ENCODE data around the gene GON7.
"Not testable (repeated sequence)": the region's sequence is repeated elsewhere in the genome, so short reads cannot be mapped to it uniquely, and the experiment has no call there.

GON7 gene

DNA sequence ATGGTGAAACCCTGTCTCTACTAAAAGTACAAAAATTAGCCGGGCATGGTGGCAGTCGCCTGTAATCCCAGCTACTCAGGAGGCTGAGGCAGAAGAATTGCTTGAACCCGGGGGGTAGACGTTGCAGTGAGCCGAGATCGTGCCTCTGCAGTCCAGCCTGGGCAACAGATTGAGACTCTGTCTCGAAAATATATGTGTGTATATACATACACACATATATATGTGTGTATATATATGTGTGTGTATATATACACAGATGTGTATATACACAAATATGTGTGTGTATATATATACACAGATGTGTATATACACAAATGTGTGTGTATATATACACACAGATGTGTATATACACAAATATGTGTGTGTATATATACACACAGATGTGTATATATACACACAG is 48.5 kb downstream of the GON7 start:
- H3K27ac ChIP-seq (ENCODE audit: low read length, poor library complexity, severe bottlenecking); H3K4ac ChIP-seq (ENCODE audit: low read depth in 1 of 2, low read length in 2 of 2); H2AFZ ChIP-seq (ENCODE audit: low read depth, low read length); H3K23ac ChIP-seq (ENCODE audit: low read length in 2 of 2); H3K4me2 ChIP-seq (ENCODE audit: low read length, poor library complexity, severe bottlenecking); H2BK12ac ChIP-seq (ENCODE audit: low read length in 2 of 2); H2AK5ac ChIP-seq (ENCODE audit: low read length, severe bottlenecking); H4K8ac ChIP-seq (ENCODE audit: low read length); H3K36me3 ChIP-seq (ENCODE audit: control insufficient read depth in 1 of 2, insufficient read depth in 2 of 2, low read depth in 1 of 2, low read length in 2 of 2); H4K91ac ChIP-seq (ENCODE audit: low read length); H3K9ac ChIP-seq (ENCODE audit: low read length); H3K4me1 ChIP-seq (ENCODE audit: control insufficient read depth, insufficient read depth, low read depth, low read length); H3K27me3 ChIP-seq (ENCODE audit: control insufficient read depth in 1 of 2, insufficient read depth in 1 of 2, low read length in 2 of 2); H3K9me3 ChIP-seq (ENCODE audit: control insufficient read depth, low read length); H2BK5ac ChIP-seq (ENCODE audit: low read depth, low read length, poor library complexity, severe bottlenecking); DNase-seq; H3K18ac ChIP-seq (ENCODE audit: low read depth in 1 of 2, low read length in 2 of 2); H3K4me3 ChIP-seq (ENCODE audit: insufficient read depth in 1 of 2, low read depth in 1 of 2, low read length in 2 of 2); H3K14ac ChIP-seq (ENCODE audit: low read length in 2 of 2); H2BK15ac ChIP-seq (ENCODE audit: low read depth, poor library complexity, severe bottlenecking); H2BK120ac ChIP-seq (ENCODE audit: low read depth, low read length); H3K79me1 ChIP-seq (replicated peaks; ENCODE audit: low read length, poor library complexity, severe bottlenecking): not testable (repeated sequence)
- 100% methylated on average over 3 of the region's 7 CpGs for WGBS

DNA sequence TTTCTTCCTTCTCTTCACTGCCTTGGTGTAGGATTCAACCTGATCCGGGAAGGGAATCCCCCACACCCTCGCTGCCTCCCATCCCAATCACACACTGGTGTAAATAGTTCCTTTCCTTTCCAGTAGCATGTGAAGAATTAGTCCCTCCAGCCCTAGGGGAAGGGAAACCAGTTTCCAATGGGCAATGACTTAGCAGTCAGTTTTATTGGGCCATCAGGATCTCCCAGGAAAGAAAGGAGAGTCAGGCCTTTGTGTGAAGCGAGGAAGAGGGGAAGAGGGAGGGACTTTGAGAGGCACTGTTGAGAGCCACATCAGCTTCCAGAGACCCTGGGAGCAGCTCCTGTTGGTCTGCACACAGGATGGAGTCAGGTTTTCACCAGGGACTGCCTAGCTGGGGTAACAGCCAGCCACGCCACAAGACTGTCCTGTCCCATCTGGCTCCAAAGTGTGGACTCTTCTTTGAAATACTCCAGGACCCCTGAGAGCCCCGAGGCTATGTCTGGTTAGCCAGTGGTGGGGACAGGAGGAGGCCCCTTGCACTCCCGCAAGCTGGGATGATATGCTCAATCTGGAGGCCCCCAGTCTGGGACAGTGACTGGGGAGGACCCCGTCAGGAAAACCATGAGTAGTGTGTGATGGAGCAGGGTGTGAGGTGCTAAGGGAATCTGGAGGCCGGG is 50.0 kb downstream of the GON7 start:
- Histone ChIP-seq H4K91ac (ENCODE audit: low read length) (no peak overlapping the region), H4K8ac (ENCODE audit: low read length) (no peak overlapping the region), H3K4me3 (ENCODE audit: insufficient read depth in 1 of 2, low read depth in 1 of 2, low read length in 2 of 2) (no peak overlapping the region), H3K4me1 (ENCODE audit: control insufficient read depth, insufficient read depth, low read depth, low read length) (peaks cover 3% of the 10 kb centered on the region), H3K18ac (ENCODE audit: low read depth in 1 of 2, low read length in 2 of 2) (no peak overlapping the region), H3K4ac (ENCODE audit: low read depth in 1 of 2, low read length in 2 of 2) (no peak overlapping the region), H3K14ac (ENCODE audit: low read length in 2 of 2) (no peak overlapping the region), H2BK120ac (ENCODE audit: low read depth, low read length) (no peak overlapping the region), H3K4me2 (ENCODE audit: low read length, poor library complexity, severe bottlenecking) (no peak overlapping the region), H2BK5ac (ENCODE audit: low read depth, low read length, poor library complexity, severe bottlenecking) (no peak overlapping the region), H3K9me3 (ENCODE audit: control insufficient read depth, low read length) (no peaks in the 10 kb centered on the region), H3K23ac (ENCODE audit: low read length in 2 of 2) (no peak overlapping the region), H3K27ac (ENCODE audit: low read length, poor library complexity, severe bottlenecking) (no peak overlapping the region), H2AFZ (ENCODE audit: low read depth, low read length) (no peak overlapping the region), H3K79me1 (replicated peaks; ENCODE audit: low read length, poor library complexity, severe bottlenecking) (no peaks in the 10 kb centered on the region), H2BK15ac (ENCODE audit: low read depth, poor library complexity, severe bottlenecking) (no peak overlapping the region), H3K36me3 (ENCODE audit: control insufficient read depth in 1 of 2, insufficient read depth in 2 of 2, low read depth in 1 of 2, low read length in 2 of 2) (no peaks in the 10 kb centered on the region), H3K9ac (ENCODE audit: low read length) (no peak overlapping the region), H3K27me3 (ENCODE audit: control insufficient read depth in 1 of 2, insufficient read depth in 1 of 2, low read length in 2 of 2) (no peaks in the 10 kb centered on the region), H2AK5ac (ENCODE audit: low read length, severe bottlenecking) (peak overlapping the region; percentile 45), H2BK12ac (ENCODE audit: low read length in 2 of 2) (no peak overlapping the region)
- no peak for DNase-seq
- 74% methylated on average over 8 of the region's 8 CpGs for WGBS

DNA sequence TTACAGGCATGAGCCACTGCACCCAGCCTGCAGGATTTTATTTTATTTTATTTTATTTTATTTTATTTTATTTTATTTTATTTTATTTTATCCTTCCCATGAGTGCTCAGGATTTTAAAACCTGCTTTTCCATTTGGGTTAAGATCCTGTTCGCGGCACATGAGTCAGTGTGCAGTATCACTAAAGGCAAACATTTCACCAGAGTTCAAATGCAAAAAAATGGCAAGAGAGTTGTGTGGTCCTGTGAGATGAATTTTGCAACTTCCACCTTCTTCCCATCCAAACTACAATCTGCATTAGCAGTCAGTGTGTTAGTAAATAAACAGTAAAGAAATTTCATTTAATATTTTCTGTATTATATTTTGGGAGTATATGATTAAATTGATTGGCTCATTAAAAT is 51.2 kb downstream of the GON7 start:
- WGBS, result 100% methylated on average over 2 of the region's 2 CpGs
- no peak overlapping the region for H3K9ac ChIP-seq (ENCODE audit: low read length)

DNA sequence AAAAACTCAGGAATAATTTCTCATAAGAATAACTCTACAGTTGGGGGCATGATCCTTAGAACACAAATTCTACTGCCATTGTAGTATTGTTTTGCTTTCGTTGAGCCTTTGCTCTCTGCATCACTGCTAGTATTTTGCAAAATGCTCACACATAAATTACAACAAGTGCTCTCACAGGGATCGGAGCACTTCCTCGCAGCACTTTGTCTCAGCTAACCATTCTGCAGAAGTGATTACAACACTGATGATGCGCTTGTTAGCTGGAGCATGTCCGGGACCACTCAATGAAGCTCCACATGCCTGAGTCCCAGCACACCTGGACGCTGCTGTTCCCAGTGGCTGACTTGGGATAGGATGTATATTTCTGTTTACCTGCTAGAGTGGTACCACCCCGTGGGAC is 53.7 kb downstream of the GON7 start:
- no peak overlapping the region for H3K18ac ChIP-seq (ENCODE audit: low read depth in 1 of 2, low read length in 2 of 2)
- no peaks in the 10 kb centered on the region for H3K9me3 ChIP-seq (ENCODE audit: control insufficient read depth, low read length)
- H3K27ac ChIP-seq (ENCODE audit: low read length, poor library complexity, severe bottlenecking), result no peak overlapping the region
- no peak overlapping the region for H4K91ac ChIP-seq (ENCODE audit: low read length)
- H2BK15ac ChIP-seq (ENCODE audit: low read depth, poor library complexity, severe bottlenecking), result no peak overlapping the region
- no peak overlapping the region for H2AFZ ChIP-seq (ENCODE audit: low read depth, low read length)
- no peak overlapping the region for H3K4me2 ChIP-seq (ENCODE audit: low read length, poor library complexity, severe bottlenecking)
- H3K14ac ChIP-seq (ENCODE audit: low read length in 2 of 2), result no peak overlapping the region
- no peak overlapping the region for H3K9ac ChIP-seq (ENCODE audit: low read length)
- H4K8ac ChIP-seq (ENCODE audit: low read length), result no peak overlapping the region
- no peak overlapping the region for H3K23ac ChIP-seq (ENCODE audit: low read length in 2 of 2)
- no peaks in the 10 kb centered on the region for H3K79me1 ChIP-seq (replicated peaks; ENCODE audit: low read length, poor library complexity, severe bottlenecking)
- no peak overlapping the region for H2BK5ac ChIP-seq (ENCODE audit: low read depth, low read length, poor library complexity, severe bottlenecking)
- no peaks in the 10 kb centered on the region for H3K36me3 ChIP-seq (ENCODE audit: control insufficient read depth in 1 of 2, insufficient read depth in 2 of 2, low read depth in 1 of 2, low read length in 2 of 2)
- 81% methylated on average over 5 of the region's 7 CpGs for WGBS
- peaks cover 4% of the 10 kb centered on the region for H3K4me1 ChIP-seq (ENCODE audit: control insufficient read depth, insufficient read depth, low read depth, low read length)
- no peak overlapping the region for H2AK5ac ChIP-seq (ENCODE audit: low read length, severe bottlenecking)
- H3K4me3 ChIP-seq (ENCODE audit: insufficient read depth in 1 of 2, low read depth in 1 of 2, low read length in 2 of 2), result no peak overlapping the region
- H2BK120ac ChIP-seq (ENCODE audit: low read depth, low read length), result no peak overlapping the region
- H3K27me3 ChIP-seq (ENCODE audit: control insufficient read depth in 1 of 2, insufficient read depth in 1 of 2, low read length in 2 of 2), result peaks cover 0 to 4% of the 10 kb centered on the region in 2 experiments
- no peak overlapping the region for H2BK12ac ChIP-seq (ENCODE audit: low read length in 2 of 2)
- no peak overlapping the region for H3K4ac ChIP-seq (ENCODE audit: low read depth in 1 of 2, low read length in 2 of 2)
- DNase-seq, result no peak

More for the DNA sequence above, 51.2 kb downstream of the GON7 start:
- Histone ChIP-seq H3K4ac (ENCODE audit: low read depth in 1 of 2, low read length in 2 of 2) (no peak overlapping the region), H3K27ac (ENCODE audit: low read length, poor library complexity, severe bottlenecking) (no peak overlapping the region), H3K4me3 (ENCODE audit: insufficient read depth in 1 of 2, low read depth in 1 of 2, low read length in 2 of 2) (no peak overlapping the region), H2AK5ac (ENCODE audit: low read length, severe bottlenecking) (no peak overlapping the region), H3K18ac (ENCODE audit: low read depth in 1 of 2, low read length in 2 of 2) (no peak overlapping the region), H3K36me3 (ENCODE audit: control insufficient read depth in 1 of 2, insufficient read depth in 2 of 2, low read depth in 1 of 2, low read length in 2 of 2) (no peaks in the 10 kb centered on the region), H3K27me3 (ENCODE audit: control insufficient read depth in 1 of 2, insufficient read depth in 1 of 2, low read length in 2 of 2) (no peaks in the 10 kb centered on the region), H3K23ac (ENCODE audit: low read length in 2 of 2) (no peak overlapping the region), H2BK15ac (ENCODE audit: low read depth, poor library complexity, severe bottlenecking) (no peak overlapping the region), H3K14ac (ENCODE audit: low read length in 2 of 2) (no peak overlapping the region), H3K4me1 (ENCODE audit: control insufficient read depth, insufficient read depth, low read depth, low read length) (peaks cover 3% of the 10 kb centered on the region), H2BK5ac (ENCODE audit: low read depth, low read length, poor library complexity, severe bottlenecking) (no peak overlapping the region), H4K8ac (ENCODE audit: low read length) (no peak overlapping the region), H2BK12ac (ENCODE audit: low read length in 2 of 2) (no peak overlapping the region), H2AFZ (ENCODE audit: low read depth, low read length) (no peak overlapping the region), H3K79me1 (replicated peaks; ENCODE audit: low read length, poor library complexity, severe bottlenecking) (no peaks in the 10 kb centered on the region), H4K91ac (ENCODE audit: low read length) (no peak overlapping the region), H3K4me2 (ENCODE audit: low read length, poor library complexity, severe bottlenecking) (no peak overlapping the region), H2BK120ac (ENCODE audit: low read depth, low read length) (no peak overlapping the region), H3K9me3 (ENCODE audit: control insufficient read depth, low read length) (no peaks in the 10 kb centered on the region)
- DNase-seq, result no peak

Measured in mesenchymal stem cell (in vitro differentiated cells and primary cell).